GM19025 (cell line): Measurements from ENCODE around the gene SLBP.

Source experiments
- ATAC-seq: cut with Tn5 transposase; IDR thresholded peaks from one replicate; pipeline ENCODE4 v1.9.1; 2021; ENCODE audit warnings: mild to moderate bottlenecking, low read depth, moderate library complexity; ENCODE audit not compliant: unreplicated experiment

The SLBP gene

DNA sequence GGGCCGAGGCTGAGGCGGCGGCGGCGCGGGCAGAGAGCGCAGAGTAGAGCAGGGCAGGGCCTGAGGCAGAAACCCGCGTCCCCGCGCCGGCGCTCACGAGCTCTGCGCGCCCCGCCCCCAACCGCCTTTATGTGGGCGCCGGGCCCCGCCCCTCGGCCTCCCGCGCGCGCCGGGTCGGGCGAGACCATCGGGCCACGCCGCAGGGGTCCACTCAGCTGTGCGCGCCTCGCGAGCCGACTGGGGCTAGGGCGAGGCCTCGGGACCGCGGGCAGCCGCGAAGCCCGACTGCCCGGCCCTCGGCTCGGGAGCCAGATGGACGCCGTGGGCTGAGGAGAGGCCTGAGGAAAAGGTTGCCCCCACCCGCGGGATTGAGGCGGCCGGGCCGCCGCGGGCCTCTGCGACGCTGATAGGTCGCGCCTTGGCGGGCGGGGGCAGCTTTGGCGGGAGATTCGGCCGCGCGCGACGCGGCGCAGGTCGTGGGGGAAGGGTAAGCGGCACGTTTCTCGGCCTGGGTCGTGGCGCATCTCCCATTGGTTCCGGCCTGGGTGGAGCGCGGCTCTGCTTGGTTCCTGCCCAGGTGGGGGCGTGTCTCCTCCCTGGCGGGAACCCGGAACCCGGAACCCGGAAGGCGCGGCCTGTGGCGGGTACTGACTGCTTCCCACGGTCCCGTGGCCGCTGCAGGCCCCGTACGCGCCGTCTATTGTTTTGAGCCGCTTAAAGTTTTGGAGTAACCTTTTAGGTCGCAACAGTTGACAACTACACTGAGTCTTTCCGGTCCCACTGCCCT lies at the start of gene SLBP:
Gene SLBP (minus strand): TSS at position 104 of the 787 bp plus-strand sequence. CDS start 131 bp downstream, outside the sequence.
- ATAC-seq, result peak; percentile 71

DNA sequence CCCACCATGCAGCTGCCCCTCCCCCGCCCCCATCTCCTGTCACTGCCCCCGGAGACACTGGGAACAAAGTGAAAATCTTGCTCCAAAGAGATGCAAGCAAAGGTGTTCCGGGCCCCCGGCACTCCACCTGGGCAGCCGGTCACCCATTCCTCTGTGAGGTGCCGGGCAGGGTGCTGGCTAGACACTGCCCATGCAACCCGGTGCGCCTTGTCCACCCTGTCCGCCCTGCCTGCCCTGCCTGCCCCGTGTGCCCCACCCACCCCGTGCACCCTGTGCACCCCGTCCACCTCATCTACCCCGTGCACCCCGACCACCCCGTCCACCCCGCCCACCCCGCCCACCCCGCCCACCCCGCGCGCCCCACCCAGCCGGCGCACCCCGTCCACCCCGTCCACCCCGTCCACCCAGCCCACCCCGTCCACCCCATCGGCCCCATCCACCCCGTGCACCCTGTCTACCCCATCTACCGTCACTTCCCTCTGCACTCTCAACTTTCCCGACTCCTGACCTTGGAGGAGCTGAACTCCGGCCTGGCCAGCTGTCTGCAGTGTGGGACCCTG lies 49.1 kb upstream of the SLBP start:
- no peak for ATAC-seq

DNA sequence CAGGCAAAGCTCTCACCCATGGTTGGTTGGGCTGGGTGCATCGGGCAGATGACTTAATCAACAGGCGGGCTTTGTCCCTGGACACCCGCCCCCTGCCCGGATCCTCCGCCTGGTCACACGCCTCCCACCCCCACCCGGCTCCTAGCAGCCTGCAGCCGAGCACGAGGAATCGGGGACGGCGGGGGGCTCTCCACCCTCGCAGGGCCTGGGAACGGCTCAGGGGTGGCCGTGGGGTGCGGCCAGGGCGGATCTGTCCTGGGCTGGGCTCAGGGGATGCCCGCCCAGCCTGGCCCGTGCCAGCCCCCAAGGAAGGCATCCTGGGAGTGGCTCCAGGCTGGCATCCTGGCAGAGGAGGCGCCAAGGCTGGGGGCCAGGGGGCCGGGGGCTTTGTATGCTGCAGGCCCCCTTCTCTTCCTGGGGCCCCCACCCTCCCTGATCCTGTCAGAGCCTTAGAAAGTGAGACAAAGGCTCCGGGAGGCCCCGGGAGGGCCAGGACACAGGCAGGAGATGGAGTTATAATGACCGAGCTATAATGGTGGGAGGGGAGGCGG lies 48.5 kb upstream of the SLBP start:
- no peak for ATAC-seq

DNA sequence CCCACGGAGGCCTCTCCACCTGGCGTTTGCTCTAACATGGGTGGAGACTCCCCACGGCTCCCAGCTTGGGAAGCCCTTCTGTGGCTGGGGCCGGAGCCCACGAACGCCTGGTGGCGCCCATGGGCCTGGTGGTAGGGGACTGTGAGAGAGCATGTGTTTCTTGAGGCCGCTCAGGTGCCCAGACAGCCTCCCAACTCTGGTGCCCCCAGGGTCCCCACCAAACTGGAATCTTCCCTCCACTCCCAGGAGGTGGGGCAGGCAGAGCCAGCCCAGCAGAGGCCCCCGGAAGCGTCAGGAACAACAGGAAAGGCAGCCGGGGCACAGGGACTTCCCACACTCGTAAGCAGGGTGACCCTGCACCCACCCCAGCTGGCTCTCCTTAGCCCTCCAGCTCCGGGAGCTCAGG lies 47.7 kb upstream of the SLBP start:
- no peak for ATAC-seq

DNA sequence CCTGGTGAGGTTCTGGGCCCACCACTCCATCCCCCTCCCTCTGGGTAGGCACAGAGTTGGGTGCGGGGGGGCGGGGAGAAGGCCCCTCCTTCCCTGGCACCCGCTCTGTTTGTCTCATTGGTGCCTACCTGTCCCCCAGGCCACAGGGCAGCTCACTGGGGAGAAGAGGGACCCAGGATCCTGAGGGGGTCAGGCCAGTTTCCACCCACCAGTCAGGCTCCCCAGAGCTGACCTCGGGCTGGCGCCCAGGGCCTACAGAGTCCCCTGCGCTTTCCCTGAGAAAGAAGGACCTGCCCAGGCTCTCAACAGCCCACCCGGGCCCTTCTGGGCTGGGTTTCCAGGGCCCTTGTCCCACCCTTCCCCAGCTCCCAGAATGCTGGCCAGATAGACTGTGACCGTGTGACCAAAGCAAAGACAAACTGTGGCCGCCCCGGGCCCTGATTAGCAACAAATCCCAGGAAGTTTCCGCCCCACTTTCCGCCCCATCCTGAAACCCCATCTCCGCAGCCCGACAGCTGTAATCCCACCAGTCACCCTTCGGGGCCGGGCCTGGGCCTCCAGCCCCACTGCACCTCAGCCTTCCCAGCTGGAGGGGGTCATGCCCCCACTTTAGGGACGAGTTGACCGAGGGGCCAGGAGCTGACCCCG lies 47.2 kb upstream of the SLBP start:
- ATAC-seq, result no peak

DNA sequence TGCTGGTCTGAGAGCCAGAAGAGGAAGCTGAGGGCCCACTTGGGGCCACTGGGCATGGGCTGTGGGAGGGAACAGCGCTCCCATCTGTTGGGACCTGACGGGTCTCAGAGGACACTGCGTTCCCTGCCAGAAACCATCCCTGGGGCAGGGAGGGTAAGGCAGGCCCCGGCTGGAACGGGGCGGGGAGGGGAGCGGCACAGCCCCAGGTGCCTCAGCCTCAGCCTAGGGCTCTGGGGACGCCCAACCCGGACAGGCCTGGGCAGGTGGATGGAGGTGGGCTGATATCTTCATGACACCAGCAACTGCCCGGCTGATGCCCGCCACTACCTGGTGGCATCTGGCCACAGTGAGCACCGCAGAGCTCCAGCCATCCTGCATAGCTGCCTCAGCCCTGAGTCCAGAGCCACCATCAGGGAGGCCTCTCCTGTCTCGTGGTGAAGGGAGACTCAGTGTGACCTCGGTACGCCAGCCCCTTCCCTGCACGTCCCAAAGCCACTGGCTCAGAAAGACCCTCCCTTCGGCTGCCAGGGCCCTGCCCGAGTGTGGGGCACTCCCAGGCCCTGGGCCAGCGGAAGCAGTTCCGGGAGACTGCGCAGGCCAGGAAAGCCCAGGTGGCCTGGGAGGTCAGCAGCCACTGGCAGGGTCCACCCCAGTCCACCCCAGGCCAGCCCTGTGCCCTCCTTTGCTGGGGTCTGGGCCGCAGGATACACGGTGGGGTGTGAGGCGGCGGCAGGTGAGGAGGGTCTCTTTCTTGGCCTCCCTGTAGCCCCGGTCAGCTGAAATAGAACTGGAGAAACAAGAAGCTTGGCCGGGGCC lies 46.4 kb upstream of the SLBP start:
- ATAC-seq, result no peak

DNA sequence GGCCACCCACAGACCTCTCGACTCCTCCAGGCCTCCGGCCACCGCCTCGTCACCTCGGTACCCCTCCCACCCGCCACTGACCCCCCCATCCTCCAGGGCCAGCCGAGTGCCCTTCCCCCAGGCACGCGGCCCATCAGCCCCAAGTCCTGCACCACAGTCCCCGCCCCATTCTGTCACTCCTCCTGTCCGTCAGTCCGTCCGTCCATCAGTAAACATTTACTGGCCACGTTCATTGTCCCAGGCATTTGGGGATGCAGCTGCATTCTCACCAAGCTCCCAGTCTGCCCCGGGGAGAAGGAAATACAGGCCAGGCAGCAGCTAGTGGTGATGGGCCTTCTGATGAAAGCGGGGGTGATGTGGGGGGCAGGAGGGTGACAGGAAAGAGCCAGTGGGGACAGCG lies 45.7 kb upstream of the SLBP start:
- no peak for ATAC-seq

DNA sequence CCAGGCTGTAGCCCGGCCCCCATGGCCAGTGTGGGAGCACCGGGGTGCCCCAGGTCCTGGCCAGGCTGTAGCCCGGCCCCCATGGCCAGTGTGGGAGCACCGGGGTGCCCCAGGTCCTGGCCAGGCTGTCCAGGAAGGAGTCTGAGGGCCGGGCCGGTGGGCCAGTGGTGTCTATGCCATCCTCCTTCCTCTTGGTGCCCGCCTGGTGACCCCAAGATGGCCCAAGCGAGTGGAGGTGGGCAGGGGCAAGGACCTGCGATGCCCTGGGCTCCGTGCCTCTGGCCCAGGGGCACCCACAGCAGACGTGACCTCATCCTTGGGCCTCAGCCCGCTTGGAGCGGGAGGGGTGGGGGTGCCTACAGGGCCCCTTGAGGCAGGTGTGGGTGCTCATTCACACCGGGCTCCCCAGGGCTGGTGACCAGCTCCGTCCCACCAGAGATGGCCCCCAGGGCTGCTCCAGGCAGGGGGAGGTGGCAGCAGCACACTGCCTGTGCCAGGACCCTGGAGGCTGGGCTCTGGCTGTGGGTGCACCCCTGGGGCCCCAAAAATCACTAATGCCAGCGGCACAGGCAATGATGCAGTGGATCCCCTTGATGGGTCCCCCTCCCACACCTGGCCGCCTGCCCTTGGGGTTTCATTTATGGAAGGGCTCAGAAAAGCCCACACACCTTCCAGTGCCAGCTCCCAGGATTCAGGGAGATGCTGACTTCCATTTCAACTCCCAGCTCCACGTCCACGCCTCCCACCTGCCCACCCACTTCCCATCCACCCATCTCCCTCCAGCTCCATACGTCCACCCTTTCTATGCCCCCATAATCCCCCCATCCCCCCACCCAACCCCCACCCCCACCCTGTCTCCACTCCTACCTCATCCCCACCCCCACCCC lies 45.0 kb upstream of the SLBP start:
- no peak for ATAC-seq

DNA sequence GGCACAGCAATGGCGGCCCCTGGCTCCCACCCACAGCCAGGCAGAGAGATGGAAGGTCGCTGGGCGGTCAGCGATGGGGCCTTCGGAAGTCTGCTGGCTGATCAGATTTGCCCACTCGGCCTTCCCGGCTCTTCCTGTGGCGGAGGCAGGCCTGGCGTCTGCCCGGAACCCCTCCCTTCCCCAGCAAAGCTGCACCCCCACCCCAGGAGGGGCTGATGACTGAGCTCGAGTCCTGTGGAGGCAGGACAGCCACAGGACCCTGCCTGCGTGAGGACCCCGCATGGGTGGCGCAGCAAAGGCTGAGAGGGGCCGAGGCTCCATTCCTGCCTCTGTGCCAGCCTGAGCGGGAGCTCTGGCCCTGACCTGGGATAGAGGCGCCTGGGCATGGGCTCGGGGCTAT lies 44.0 kb upstream of the SLBP start:
- ATAC-seq, result no peak

DNA sequence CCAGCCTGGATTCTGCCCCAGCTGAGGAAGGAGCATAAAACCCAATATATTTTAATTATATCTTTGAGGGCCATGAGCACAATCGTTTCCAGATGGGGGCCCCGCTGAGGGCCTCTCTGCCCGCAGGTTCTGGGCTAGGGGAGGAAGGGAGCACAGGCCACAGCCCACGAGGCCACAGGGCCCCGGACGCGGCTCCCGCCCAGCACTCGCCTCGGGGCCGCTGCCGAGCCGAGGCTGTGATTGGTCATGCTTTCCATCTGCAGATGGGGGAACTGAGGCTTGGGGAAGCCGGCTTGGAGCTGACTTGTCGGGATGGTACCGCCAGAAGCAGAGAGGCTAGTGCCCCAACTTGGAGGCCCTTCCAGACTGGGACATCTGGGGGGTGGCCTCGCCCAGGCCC lies 43.2 kb upstream of the SLBP start:
- ATAC-seq, result no peak

DNA sequence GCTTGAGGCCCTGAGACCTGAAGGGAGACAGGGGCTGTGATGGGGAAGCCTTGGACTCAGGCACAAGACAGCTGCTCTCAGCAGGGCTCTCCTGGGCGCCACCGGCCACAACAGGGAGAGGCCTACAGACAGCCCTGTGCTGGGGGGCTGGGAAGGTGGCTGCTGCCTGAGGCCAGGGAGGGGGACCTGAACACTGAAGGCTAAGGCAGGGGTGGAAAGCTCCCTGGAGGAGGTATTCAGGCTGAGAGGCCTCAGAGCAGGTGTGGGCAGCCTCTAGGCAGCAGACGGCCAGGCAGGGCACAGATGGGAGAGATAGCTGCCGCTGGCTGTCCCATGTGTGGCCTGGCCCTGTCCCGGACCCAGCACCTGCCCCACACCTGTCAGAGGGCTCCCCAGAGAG lies 42.2 kb upstream of the SLBP start:
- no peak for ATAC-seq

DNA sequence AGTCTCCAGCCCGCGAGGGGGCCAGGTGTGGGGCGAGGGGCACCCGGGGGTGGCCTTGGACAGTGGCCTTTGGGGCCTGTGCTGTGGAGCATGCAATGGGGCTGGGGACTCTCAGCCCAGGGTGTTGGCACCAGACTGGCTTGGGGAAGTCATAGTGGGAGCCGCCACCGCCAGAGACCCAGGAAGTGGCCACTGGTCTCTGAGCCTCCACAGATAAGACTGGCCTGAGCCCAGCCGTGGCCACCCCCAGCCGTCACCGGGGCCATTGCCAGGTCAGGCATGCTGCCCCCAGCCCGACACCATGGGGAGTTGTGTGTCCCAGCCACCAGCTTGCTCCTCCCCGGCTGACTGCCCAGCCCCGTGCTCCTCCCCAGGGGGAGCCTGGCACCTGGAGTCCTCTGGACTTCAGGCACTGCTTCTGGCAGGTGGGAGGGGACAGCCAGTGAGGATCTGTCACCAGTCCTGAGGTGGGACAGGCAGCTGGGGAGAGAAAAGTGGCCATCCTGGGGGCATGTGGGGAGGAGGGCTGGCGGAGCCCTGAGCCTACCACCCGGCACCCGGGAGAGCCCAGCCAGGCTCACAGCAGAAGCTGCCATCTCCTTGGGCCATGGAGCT lies 41.7 kb upstream of the SLBP start:
- no peak for ATAC-seq

DNA sequence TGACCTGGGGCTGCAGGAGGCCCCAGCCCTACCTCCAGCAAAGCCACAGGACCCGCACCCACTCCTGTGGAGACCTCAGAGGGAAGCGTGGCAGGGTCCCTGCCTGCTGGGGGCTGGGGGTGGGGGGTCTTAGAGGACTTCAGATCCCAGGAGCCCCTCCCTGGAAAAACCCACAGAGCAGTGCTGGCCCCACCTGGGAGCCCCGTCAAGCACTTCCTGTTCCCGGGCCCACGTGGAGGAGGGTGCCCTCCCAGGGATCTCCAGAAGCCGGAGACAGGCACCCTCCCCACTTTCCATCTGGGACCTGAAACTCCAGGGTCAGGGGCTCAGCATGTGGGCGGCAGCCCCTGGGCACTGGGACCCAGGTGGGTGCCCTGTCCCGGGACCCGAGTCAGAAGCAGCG lies 41.2 kb upstream of the SLBP start:
- no peak for ATAC-seq

DNA sequence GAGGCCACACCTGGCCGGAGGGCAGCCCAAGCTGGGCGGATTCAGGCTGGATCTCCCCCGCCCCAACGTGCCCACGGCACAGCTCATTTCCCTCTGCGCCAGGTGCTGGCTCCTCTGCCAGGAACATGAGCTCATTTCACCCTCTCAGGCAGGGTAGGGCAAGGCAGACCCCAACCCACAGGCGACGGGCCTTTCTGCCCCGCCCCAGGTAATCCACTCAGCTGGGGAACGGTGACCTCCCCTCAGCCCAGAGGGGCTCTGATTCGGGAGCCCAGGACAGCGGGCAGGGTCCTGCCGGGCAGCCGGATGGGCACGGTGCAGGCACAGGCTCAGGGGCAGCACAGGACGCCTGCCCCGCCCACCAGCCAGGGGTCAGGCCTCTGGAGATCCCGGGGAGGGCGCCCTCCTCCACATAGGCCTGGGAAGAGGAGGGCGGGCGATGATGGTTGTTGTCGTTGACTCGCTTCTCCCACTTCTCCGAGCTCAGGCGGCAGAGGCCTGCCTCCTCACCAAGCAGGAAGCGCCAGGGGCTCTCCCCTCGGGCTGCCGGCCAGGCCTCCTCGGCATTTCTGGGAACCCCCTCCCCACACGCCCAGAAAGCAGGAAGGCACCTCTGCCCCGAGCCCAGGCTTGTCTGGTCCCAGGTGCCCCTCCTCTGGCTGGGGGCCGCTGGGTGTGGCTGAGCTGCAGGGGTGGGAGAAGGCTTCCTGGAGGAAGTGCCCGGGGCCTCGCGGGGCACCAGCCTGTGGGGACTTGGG lies 40.3 kb upstream of the SLBP start:
- ATAC-seq, result no peak

DNA sequence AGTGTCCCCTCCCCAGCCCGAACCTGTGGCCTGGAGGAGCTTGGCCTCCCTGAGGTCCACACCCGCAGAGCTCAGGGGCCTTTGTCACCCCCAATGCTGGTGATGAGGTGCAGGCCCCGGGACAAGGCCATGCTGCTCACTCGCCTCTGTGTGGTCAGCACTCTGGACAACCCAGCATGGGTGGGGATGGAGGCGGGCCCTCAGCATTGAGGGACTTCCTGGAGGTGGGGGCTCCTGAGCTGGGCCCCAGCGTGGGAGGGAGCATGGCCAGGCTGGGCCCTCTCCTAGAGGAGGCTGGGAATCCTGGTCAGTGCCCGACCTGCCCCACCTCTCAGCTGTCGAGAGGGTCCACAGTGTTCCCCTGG lies 39.8 kb upstream of the SLBP start:
- ATAC-seq, result no peak

DNA sequence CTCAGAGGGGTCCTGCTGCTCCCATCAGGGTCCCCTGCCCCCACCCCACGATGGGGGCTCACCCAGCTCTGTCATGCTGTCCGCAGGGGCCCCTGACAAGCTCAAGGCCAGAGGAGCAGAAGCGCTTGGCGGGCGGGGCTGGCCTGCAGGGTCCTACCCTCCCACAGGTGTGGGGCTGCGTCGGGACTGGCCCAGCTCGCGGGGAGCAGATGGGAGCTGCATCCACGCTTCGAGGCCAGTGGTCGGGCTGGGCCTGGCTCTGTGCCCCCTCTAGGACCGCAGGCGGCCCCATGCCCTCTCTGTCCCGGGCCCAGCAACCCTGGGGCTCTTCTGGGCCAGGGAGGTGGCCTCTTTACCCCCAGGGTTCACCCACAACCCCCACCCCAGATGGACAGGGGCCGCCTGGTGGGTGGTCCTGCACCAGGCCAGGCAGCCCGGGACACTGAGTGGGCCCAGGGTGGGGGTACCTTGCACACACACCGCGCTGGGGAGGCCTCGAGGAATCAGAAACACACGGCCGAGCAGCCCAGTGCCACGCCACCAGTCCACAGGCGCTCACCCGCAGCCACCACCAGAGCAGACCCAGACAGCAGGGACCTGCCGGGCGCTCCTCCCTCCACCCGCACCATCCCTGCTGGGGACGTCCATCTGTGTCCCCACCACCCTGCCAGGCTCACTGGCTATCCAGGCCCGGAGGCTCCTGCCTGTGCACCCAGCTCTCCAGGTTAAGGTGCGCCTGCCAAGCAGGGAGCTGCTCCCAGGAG lies 39.2 kb upstream of the SLBP start:
- ATAC-seq, result no peak

DNA sequence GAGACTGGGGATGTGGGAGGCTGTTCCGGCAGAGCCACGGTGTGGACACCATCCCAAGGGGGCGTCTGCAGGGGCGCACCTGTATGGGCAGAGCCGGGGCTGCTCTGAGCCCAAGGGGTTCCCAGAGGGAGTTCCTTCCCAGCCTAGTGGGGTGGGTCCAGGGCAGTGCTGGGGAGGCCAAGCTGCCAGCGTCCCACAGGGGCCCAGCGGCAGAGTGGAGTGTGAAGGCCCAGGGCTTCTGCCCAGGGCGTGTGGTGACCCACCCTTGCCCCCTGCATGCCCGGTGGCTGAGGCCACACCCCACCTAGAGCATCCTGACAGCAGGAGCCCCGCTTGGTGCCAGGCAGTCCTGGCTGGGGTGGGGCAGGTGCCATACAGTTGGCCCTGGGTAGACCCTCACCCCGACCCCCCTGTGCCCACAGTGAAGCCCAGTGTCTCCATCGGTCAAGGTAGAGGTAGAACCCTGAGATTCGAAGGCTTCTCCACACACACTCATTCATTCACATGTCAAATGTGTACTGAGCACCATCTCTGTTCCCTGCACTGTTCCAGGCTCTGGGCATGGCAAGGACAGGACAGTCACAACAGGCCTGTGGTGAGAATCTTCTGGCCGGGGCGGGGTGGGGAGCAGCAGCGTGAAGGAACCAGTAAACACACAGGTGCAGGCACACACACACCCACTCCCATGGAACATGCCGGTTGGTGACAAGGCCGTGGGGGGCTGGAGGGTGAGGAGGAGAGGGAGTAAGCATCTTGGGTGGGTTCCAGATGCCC lies 38.4 kb upstream of the SLBP start:
- no peak for ATAC-seq
